Osteoblast (primary cell): Measurements from ENCODE around the gene SCAMP1. TPM values are rescaled to one million over a fixed set of nuclear protein-coding genes. Genes with fewer than 3 reads are reported as not detected.

Source experiments
- DNase-seq: peaks from one replicate; pipeline ENCODE4 v3.0.0; 2011; ENCODE audit warnings: low spot score, mixed read lengths; ENCODE audit not compliant: insufficient read length; ENCODE audit errors: missing footprints
- H2AFZ ChIP-seq: 2 replicates; pipeline ENCODE4 v1.6.0; 2011; ENCODE audit warnings: mild to moderate bottlenecking, low read length
- H3K27ac ChIP-seq: 2 replicates; pipeline ENCODE4 v1.5.1; 2011; ENCODE audit warnings: mild to moderate bottlenecking, low read depth, low read length, moderate library complexity
- H3K27me3 ChIP-seq: 2 replicates; pipeline ENCODE4 v1.6.0; 2012; ENCODE audit warnings: mild to moderate bottlenecking, control low read depth, inconsistent platforms, low read length, moderate library complexity; ENCODE audit not compliant: insufficient read depth
- H3K36me3 ChIP-seq: 2 replicates; pipeline ENCODE4 v1.5.1; 2011; ENCODE audit warnings: mild to moderate bottlenecking, low read length, control low read depth, moderate library complexity; ENCODE audit not compliant: insufficient read depth
- H3K4me1 ChIP-seq: 2 replicates; pipeline ENCODE4 v1.5.1; 2011; ENCODE audit warnings: mild to moderate bottlenecking, low read length, control low read depth, moderate library complexity; ENCODE audit not compliant: insufficient read depth
- H3K4me2 ChIP-seq: 2 replicates; pipeline ENCODE4 v1.6.0; 2011; ENCODE audit warnings: mild to moderate bottlenecking, low read length; ENCODE audit not compliant: insufficient read depth
- H3K4me3 ChIP-seq: fragments of 200-600 bp; sonication (generic); 3 replicates; pipeline ENCODE4 v1.5.1; 2012; ENCODE audit warnings: mild to moderate bottlenecking, low read length, inconsistent platforms; ENCODE audit not compliant: insufficient read depth
- H3K79me2 ChIP-seq: 2 replicates; pipeline ENCODE4 v1.6.0; 2012; ENCODE audit warnings: mild to moderate bottlenecking, low read length, control low read depth, inconsistent platforms; ENCODE audit not compliant: insufficient read depth
- H3K9me3 ChIP-seq: 2 replicates; pipeline ENCODE4 v1.5.1; 2011; ENCODE audit warnings: low read depth, low read length, control low read depth
- H4K20me1 ChIP-seq: 2 replicates; pipeline ENCODE4 v1.6.0; 2012; ENCODE audit warnings: mild to moderate bottlenecking, low read length, control low read depth; ENCODE audit not compliant: insufficient read depth
- CTCF ChIP-seq: IDR thresholded peaks from 2 replicates; pipeline ENCODE4 v1.5.1; 2011; ENCODE audit warnings: mild to moderate bottlenecking, low read depth, low read length, moderate library complexity; ENCODE audit errors: extremely low read depth
- total RNA-seq: library from RNA; depleted of rRNA; stranded (reverse); fragments of >200 nt; gene quantifications from 2 replicates; pipeline ENCODE4 v1.2.3, GENCODE V29; 2012

Gene SCAMP1
- total RNA-seq, 1 donor, result 70.2 TPM

- no peak overlapping the region for H3K4me3 ChIP-seq
- DNase-seq, result no peak
- H3K27me3 ChIP-seq, result no peaks in the 10 kb centered on the region
- H3K4me2 ChIP-seq, result no peak overlapping the region
- no peak overlapping the region for H3K27ac ChIP-seq
- H3K9me3 ChIP-seq, result no peaks in the 10 kb centered on the region
- H3K36me3 ChIP-seq, result peaks cover 6% of the 10 kb centered on the region
- no peaks in the 10 kb centered on the region for H4K20me1 ChIP-seq
- H3K79me2 ChIP-seq, result no peaks in the 10 kb centered on the region
- no peak for TF ChIP-seq CTCF
- no peaks in the 10 kb centered on the region for H3K4me1 ChIP-seq
- no peak overlapping the region for H2AFZ ChIP-seq
Observed at GRCh38 chr5:78420548-78420947, 60.1 kb downstream of the SCAMP1 start.

DNA sequence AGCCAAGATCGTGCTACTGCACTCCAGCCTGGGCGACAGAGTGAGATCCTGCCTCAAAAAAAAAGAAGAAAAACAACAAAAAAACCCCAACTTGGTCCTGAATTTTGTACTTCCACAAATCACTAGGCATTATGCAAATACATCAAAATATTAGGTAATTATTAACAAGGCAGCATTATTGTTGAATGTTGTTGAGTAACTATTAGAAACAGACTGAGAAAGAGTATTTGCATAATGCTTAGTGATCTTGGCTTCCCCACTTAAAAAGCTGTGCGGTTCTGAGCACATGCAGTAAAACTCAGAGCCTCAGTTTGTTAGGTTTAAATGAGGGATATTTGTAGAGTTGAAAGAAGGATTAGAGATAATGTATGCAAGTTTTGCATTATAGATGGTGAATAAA, 64.2 kb downstream of the SCAMP1 start:
- Histone ChIP-seq H3K9me3 (no peaks in the 10 kb centered on the region), H3K4me2 (no peak overlapping the region), H3K27ac (no peak overlapping the region), H4K20me1 (no peaks in the 10 kb centered on the region), H3K4me3 (no peak overlapping the region), H3K27me3 (no peaks in the 10 kb centered on the region), H3K36me3 (no peaks in the 10 kb centered on the region), H3K4me1 (no peaks in the 10 kb centered on the region), H2AFZ (no peak overlapping the region), H3K79me2 (no peaks in the 10 kb centered on the region)
- no peak for TF ChIP-seq CTCF
- DNase-seq, result no peak

- no peak overlapping the region for H3K4me3 ChIP-seq
Observed at GRCh38 chr5:78429332-78429980, 69.0 kb downstream of the SCAMP1 start.

DNA sequence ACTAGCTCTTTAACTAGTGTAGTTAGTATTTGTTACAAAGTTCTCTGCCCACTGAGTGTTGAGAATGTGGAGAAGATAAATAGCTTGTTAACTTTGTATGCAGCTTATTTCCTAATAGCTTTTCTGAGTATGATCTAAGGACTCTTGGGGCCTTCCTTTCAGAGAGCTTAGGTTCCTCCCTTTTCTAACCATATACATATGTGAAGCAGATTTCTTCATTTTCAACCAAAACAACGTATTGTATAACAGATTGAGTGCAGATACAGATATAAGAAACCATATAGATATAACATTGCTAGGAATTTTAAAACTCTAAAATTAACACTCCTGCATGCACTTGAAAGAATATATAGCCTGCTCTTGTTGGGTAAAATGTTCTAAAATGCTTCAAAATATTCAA, 70.4 kb downstream of the SCAMP1 start:
- Histone ChIP-seq H4K20me1 (peaks cover 2% of the 10 kb centered on the region), H3K79me2 (no peaks in the 10 kb centered on the region), H3K36me3 (no peaks in the 10 kb centered on the region), H3K4me2 (no peak overlapping the region), H3K4me1 (no peaks in the 10 kb centered on the region), H3K4me3 (no peak overlapping the region), H3K9me3 (no peaks in the 10 kb centered on the region), H3K27ac (no peak overlapping the region), H2AFZ (no peak overlapping the region), H3K27me3 (no peaks in the 10 kb centered on the region)
- DNase-seq, result no peak
- TF ChIP-seq CTCF, result no peak

More at GRCh38 chr5:78429332-78429980, 69.0 kb downstream of the SCAMP1 start:
- no peaks in the 10 kb centered on the region for H3K27me3 ChIP-seq
- TF ChIP-seq CTCF, result no peak
- no peaks in the 10 kb centered on the region for H3K9me3 ChIP-seq
- H3K36me3 ChIP-seq, result no peaks in the 10 kb centered on the region
- H4K20me1 ChIP-seq, result peaks cover 2% of the 10 kb centered on the region
- no peaks in the 10 kb centered on the region for H3K4me1 ChIP-seq
- H3K27ac ChIP-seq, result no peak overlapping the region
- DNase-seq, result no peak
- no peak overlapping the region for H2AFZ ChIP-seq
- no peaks in the 10 kb centered on the region for H3K79me2 ChIP-seq
- H3K4me2 ChIP-seq, result no peak overlapping the region
